Measurements from ENCODE around the gene LZTS3. TPM values are rescaled to one million over a fixed set of nuclear protein-coding genes. Genes with fewer than 3 reads are reported as not detected.
"Not testable (repeated sequence)": the region's sequence is repeated elsewhere in the genome, so short reads cannot be mapped to it uniquely, and the experiment has no call there.

LZTS3 gene
- 14.9 TPM for total RNA-seq

DNA sequence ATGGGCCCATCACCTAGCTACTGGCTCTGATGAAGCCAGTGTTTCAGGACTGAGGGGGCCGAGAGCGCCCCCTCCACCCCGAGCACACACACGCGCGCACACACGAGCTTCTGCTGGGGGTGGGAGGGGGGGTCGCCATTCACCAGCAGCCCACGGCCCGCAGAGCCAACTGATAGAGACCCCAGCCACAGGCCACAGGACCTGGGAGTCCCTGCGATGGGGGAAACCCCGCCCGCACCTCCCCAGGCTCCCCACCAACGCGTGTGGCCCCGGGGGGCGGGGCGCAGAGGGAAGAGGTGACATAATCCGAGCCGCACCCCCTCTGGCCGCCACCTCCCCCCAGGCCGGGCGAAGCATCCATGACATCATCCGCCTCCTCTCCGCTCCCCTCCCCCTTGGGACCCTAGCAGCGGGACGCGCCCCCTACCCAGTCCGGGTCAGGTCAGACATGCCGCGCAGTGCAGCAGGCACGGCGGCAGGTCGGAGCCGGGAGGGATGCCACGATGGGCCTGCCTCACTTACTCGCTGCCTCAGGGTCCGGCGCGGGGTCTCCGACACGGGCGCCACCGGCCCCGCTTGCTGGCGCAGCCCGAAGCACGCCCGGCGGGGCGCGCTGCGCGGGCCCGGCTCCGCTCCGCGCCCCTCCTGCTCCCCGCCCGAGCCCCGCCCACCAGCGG, at the start of gene LZTS3:
Gene LZTS3, minus strand, starts transcription at position 617 of the 677 bp plus-strand sequence. CDS start 6,386 bp downstream, outside the sequence.
- Histone ChIP-seq H3K4me1 (peaks cover 0 to 4% of the 10 kb centered on the region in 2 donors), H3K4me3 (peak within 1 kb of the TSS; percentile 85 to 88), H3K27me3 (no peaks in the 10 kb centered on the region), H3K9me3 (no peaks in the 10 kb centered on the region), H3K27ac (peak within 1 kb of the TSS; percentile 77 to 78), H3K36me3 (no peaks in the 10 kb centered on the region)
- peak in 1 of 2 donors; percentile 88 for DNase-seq (ENCODE audit: low spot score in 2 of 2)
- intact Hi-C loops (cut with DNase I): loop anchor here (1.0 to 10.0 kb wide), 7 partner anchors 14 to 648 kb away; partner anchors contain the start of genes ATRN, DDRGK1, DNAAF9 and FASTKD5
- peak in 1 of 3 experiments; percentile 7 for TF ChIP-seq CTCF (IDR thresholded peaks at IDR 0.05)

DNA sequence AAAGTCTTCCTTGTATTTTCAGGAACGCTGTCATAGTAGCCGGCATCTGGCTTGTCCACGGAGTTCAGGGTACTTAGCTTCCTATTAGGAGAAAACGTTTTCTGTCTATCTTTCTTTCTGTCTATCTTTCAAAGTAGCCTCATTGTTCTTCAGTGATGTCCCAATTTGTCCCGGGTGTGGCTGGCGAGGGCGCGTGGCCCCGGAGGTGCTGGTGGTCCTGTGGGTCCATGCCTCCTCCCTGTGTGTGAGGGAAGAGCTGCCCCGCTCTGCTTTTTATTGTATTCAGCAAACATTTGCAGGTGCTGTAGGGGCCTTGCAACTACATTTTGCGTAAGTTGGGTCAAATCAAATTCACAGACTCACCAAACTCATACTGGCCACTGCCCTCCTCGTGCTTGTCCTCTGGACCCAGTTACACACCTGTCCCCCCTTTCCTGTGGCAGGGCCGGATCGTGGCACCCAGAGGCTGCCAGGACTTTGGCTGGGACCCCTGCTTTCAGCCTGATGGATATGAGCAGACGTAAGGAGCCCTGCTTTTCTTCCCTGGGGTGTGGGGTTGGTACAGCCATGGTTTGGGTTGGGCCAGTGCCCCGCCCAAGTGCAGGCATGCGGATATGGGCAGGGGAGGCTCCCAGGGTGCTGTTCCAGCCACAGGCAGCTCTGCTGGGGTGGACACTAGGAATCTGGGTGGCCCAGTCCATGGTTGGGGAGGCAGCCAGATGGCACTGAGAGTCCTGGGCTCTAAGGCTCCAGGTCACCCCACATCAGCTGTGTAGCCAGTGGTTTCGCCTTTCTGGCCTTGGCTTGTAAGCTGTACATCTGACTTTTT, 48.3 kb upstream of the LZTS3 start:
- H3K36me3 ChIP-seq: peaks cover 23 to 32% of the 10 kb centered on the region in 2 donors
- no peak for DNase-seq (ENCODE audit: low spot score in 2 of 2)

GRCh38 chr20:3218307-3218988, 45.1 kb upstream of the LZTS3 start:
- Histone ChIP-seq H3K27ac (no peak overlapping the region), H3K4me3 (no peak overlapping the region), H3K4me1 (peaks cover 0 to 5% of the 10 kb centered on the region in 2 donors), H3K9me3 (no peaks in the 10 kb centered on the region), H3K27me3 (no peaks in the 10 kb centered on the region), H3K36me3 (peaks cover 23 to 59% of the 10 kb centered on the region in 2 donors)
- no peak for DNase-seq (ENCODE audit: low spot score in 2 of 2)
- intact Hi-C loops (cut with DNase I): no loop called here
- TF ChIP-seq CTCF (IDR thresholded peaks at IDR 0.05): peak; percentile 67 to 95 (median 89)

More for the DNA sequence above, 48.3 kb upstream of the LZTS3 start:
- Histone ChIP-seq H3K4me3 (no peak overlapping the region), H3K9me3 (no peaks in the 10 kb centered on the region), H3K27ac (no peak overlapping the region), H3K27me3 (no peaks in the 10 kb centered on the region), H3K4me1 (peaks cover 0 to 5% of the 10 kb centered on the region in 2 donors)
- intact Hi-C loops (cut with DNase I): no loop called here
- TF ChIP-seq CTCF (IDR thresholded peaks at IDR 0.05): no peak

- H3K27ac ChIP-seq; DNase-seq (ENCODE audit: low spot score in 2 of 2); H3K4me3 ChIP-seq; H3K9me3 ChIP-seq; intact Hi-C loops (cut with DNase I); H3K4me1 ChIP-seq; H3K27me3 ChIP-seq: not testable (repeated sequence)
- H3K36me3 ChIP-seq: peaks cover 7 to 35% of the 10 kb centered on the region in 2 donors
Observed at GRCh38 chr20:3215359-3215917, 42.1 kb upstream of the LZTS3 start.

- Histone ChIP-seq H3K4me1 (peaks cover 4 to 9% of the 10 kb centered on the region in 2 donors), H3K27me3 (no peaks in the 10 kb centered on the region), H3K27ac (no peak overlapping the region), H3K9me3 (no peaks in the 10 kb centered on the region), H3K4me3 (no peak overlapping the region), H3K36me3 (peaks cover 0 to 33% of the 10 kb centered on the region in 2 donors)
- TF ChIP-seq CTCF (IDR thresholded peaks at IDR 0.05): no peak
- DNase-seq (ENCODE audit: low spot score in 2 of 2): no peak
- intact Hi-C loops (cut with DNase I): no loop called here
Observed at GRCh38 chr20:3213226-3213625, 39.9 kb upstream of the LZTS3 start.

Measured in ascending aorta (tissue), 2 donors.